SJCRH30 (cell line): ENCODE measurements around the gene YAP1. TPM values are rescaled to one million over a fixed set of nuclear protein-coding genes. Genes with fewer than 3 reads are reported as not detected.

Experiments
- DNase-seq, 2 experiments: peaks; one replicate each; pipeline ENCODE4 v3.0.0-alpha.2; 2015 to 2020
- H3K27ac ChIP-seq: fragments of 250-450 bp; sonication (Bioruptor Pico); 2 replicates; pipeline ENCODE4 v1.5.1; 2020; ENCODE audit warnings: mild to moderate bottlenecking, moderate library complexity
- H3K27me3 ChIP-seq: fragments of 250-450 bp; sonication (Bioruptor Pico); 2 replicates; pipeline ENCODE4 v1.5.1; 2020; ENCODE audit warnings: mild to moderate bottlenecking, moderate library complexity
- H3K36me3 ChIP-seq: fragments of 250-450 bp; sonication (Bioruptor Pico); 2 replicates; pipeline ENCODE4 v1.5.1; 2020; ENCODE audit warnings: mild to moderate bottlenecking, moderate library complexity
- H3K4me1 ChIP-seq: fragments of 250-450 bp; sonication (Bioruptor Pico); 2 replicates; pipeline ENCODE4 v1.5.1; 2020; ENCODE audit warnings: mild to moderate bottlenecking, moderate library complexity
- H3K4me3 ChIP-seq: fragments of 250-450 bp; sonication (Bioruptor Pico); 2 replicates; pipeline ENCODE4 v1.5.1; 2020; ENCODE audit warnings: mild to moderate bottlenecking, moderate library complexity
- H3K9me3 ChIP-seq: fragments of 250-450 bp; sonication (Bioruptor Pico); replicated peaks from 2 replicates; pipeline ENCODE4 v1.5.1; 2020; ENCODE audit warnings: mild to moderate bottlenecking, moderate library complexity
- total RNA-seq: library from RNA; depleted of rRNA; stranded (reverse); fragments of >200 nt; shearing (Covaris generic); gene quantifications from 2 replicates; pipeline ENCODE4 v1.2.3, GENCODE V29; 2014

Gene YAP1
- total RNA-seq, 1 experiment from 2014 or later = 42.7 TPM

GRCh38 chr11:102138670-102139069, 28.4 kb downstream of the YAP1 start:
- no peaks in the 10 kb centered on the region for H3K27me3 ChIP-seq
- H3K9me3 ChIP-seq = no peaks in the 10 kb centered on the region
- no peak overlapping the region for H3K27ac ChIP-seq
- H3K36me3 ChIP-seq = no peaks in the 10 kb centered on the region
- H3K4me3 ChIP-seq = no peak overlapping the region
- H3K4me1 ChIP-seq = no peaks in the 10 kb centered on the region
- no peak for DNase-seq

GRCh38 chr11:102139081-102139498, 28.8 kb downstream of the YAP1 start:
- no peak for DNase-seq
- no peaks in the 10 kb centered on the region for H3K27me3 ChIP-seq
- no peaks in the 10 kb centered on the region for H3K36me3 ChIP-seq
- H3K9me3 ChIP-seq = no peaks in the 10 kb centered on the region
- no peak overlapping the region for H3K27ac ChIP-seq
- no peak overlapping the region for H3K4me3 ChIP-seq
- no peaks in the 10 kb centered on the region for H3K4me1 ChIP-seq

- no peak overlapping the region for H3K27ac ChIP-seq
- H3K27me3 ChIP-seq = no peaks in the 10 kb centered on the region
- no peak overlapping the region for H3K4me3 ChIP-seq
- DNase-seq = no peak
- peaks cover 11% of the 10 kb centered on the region for H3K4me1 ChIP-seq
- no peaks in the 10 kb centered on the region for H3K9me3 ChIP-seq
- H3K36me3 ChIP-seq = no peaks in the 10 kb centered on the region
Measured at GRCh38 chr11:102142333-102142732, 32.1 kb downstream of the YAP1 start.

- peaks cover 11% of the 10 kb centered on the region for H3K4me1 ChIP-seq
- no peak for DNase-seq
- H3K36me3 ChIP-seq = no peaks in the 10 kb centered on the region
- H3K9me3 ChIP-seq = no peaks in the 10 kb centered on the region
- no peak overlapping the region for H3K4me3 ChIP-seq
- no peak overlapping the region for H3K27ac ChIP-seq
- H3K27me3 ChIP-seq = no peaks in the 10 kb centered on the region
Measured at GRCh38 chr11:102143867-102144266, 33.6 kb downstream of the YAP1 start.

- H3K36me3 ChIP-seq = no peaks in the 10 kb centered on the region
- H3K4me3 ChIP-seq = no peak overlapping the region
- no peaks in the 10 kb centered on the region for H3K27me3 ChIP-seq
- peak; percentile 8 to 46 for DNase-seq
- no peak overlapping the region; the same call in 1 of the 2 replicates for H3K27ac ChIP-seq
- no peaks in the 10 kb centered on the region for H3K9me3 ChIP-seq
- peaks cover 11% of the 10 kb centered on the region for H3K4me1 ChIP-seq
Measured at GRCh38 chr11:102144357-102145355, 34.4 kb downstream of the YAP1 start.

- H3K4me1 ChIP-seq = peaks cover 11% of the 10 kb centered on the region
- H3K27ac ChIP-seq = no peak overlapping the region
- no peak for DNase-seq
- H3K4me3 ChIP-seq = no peak overlapping the region
- no peaks in the 10 kb centered on the region for H3K36me3 ChIP-seq
- no peaks in the 10 kb centered on the region for H3K9me3 ChIP-seq
- no peaks in the 10 kb centered on the region for H3K27me3 ChIP-seq
Measured at GRCh38 chr11:102147015-102147414, 36.8 kb downstream of the YAP1 start.

- no peak overlapping the region for H3K4me3 ChIP-seq
- H3K36me3 ChIP-seq = no peaks in the 10 kb centered on the region
- no peaks in the 10 kb centered on the region for H3K9me3 ChIP-seq
- no peaks in the 10 kb centered on the region for H3K27me3 ChIP-seq
- DNase-seq = no peak
- no peak overlapping the region for H3K27ac ChIP-seq
- peaks cover 11% of the 10 kb centered on the region for H3K4me1 ChIP-seq
Measured at GRCh38 chr11:102147632-102148031, 37.4 kb downstream of the YAP1 start.

- no peak overlapping the region for H3K4me3 ChIP-seq
- no peaks in the 10 kb centered on the region for H3K36me3 ChIP-seq
- H3K27me3 ChIP-seq = no peaks in the 10 kb centered on the region
- H3K9me3 ChIP-seq = no peaks in the 10 kb centered on the region
- H3K27ac ChIP-seq = no peak overlapping the region
- DNase-seq = no peak
- H3K4me1 ChIP-seq = peaks cover 11% of the 10 kb centered on the region
Measured at GRCh38 chr11:102148059-102148458, 37.8 kb downstream of the YAP1 start.

GRCh38 chr11:102151784-102152525, 41.7 kb downstream of the YAP1 start:
- DNase-seq = no peak
- H3K27me3 ChIP-seq = no peaks in the 10 kb centered on the region
- H3K36me3 ChIP-seq = no peaks in the 10 kb centered on the region
- peaks cover 2% of the 10 kb centered on the region; the same call in 1 of the 2 replicates for H3K4me1 ChIP-seq
- H3K27ac ChIP-seq = no peak overlapping the region
- no peaks in the 10 kb centered on the region for H3K9me3 ChIP-seq
- no peak overlapping the region for H3K4me3 ChIP-seq

- Histone ChIP-seq H3K27ac (no peak overlapping the region), H3K36me3 (no peaks in the 10 kb centered on the region), H3K4me3 (no peak overlapping the region), H3K27me3 (no peaks in the 10 kb centered on the region), H3K4me1 (peaks cover 11% of the 10 kb centered on the region), H3K9me3 (no peaks in the 10 kb centered on the region)
- DNase-seq = no peak
Measured at GRCh38 chr11:102153082-102153481, 42.8 kb downstream of the YAP1 start.

- Histone ChIP-seq H3K4me3 (no peak overlapping the region), H3K27ac (no peak overlapping the region), H3K9me3 (no peaks in the 10 kb centered on the region), H3K27me3 (no peaks in the 10 kb centered on the region), H3K4me1 (peaks cover 15% of the 10 kb centered on the region), H3K36me3 (no peaks in the 10 kb centered on the region)
- DNase-seq = no peak
Measured at GRCh38 chr11:102154806-102155205, 44.6 kb downstream of the YAP1 start.

GRCh38 chr11:102155676-102156075, 45.4 kb downstream of the YAP1 start:
- H3K4me1 ChIP-seq = peaks cover 15% of the 10 kb centered on the region
- H3K9me3 ChIP-seq = no peaks in the 10 kb centered on the region
- H3K27me3 ChIP-seq = no peaks in the 10 kb centered on the region
- H3K4me3 ChIP-seq = no peak overlapping the region
- no peaks in the 10 kb centered on the region for H3K36me3 ChIP-seq
- H3K27ac ChIP-seq = no peak overlapping the region
- DNase-seq = peak in 1 of 2 experiments; percentile 6

GRCh38 chr11:102157219-102157618, 47.0 kb downstream of the YAP1 start:
- DNase-seq = peak; percentile 14 to 64
- H3K36me3 ChIP-seq = no peaks in the 10 kb centered on the region
- H3K4me1 ChIP-seq = peaks cover 15% of the 10 kb centered on the region
- H3K4me3 ChIP-seq = no peak overlapping the region
- no peak overlapping the region for H3K27ac ChIP-seq
- no peaks in the 10 kb centered on the region for H3K27me3 ChIP-seq
- H3K9me3 ChIP-seq = no peaks in the 10 kb centered on the region

- Histone ChIP-seq H3K9me3 (no peaks in the 10 kb centered on the region), H3K36me3 (no peaks in the 10 kb centered on the region), H3K4me1 (peaks cover 15% of the 10 kb centered on the region), H3K27ac (no peak overlapping the region), H3K4me3 (no peak overlapping the region), H3K27me3 (no peaks in the 10 kb centered on the region)
- no peak for DNase-seq
Measured at GRCh38 chr11:102158164-102158735, 48.0 kb downstream of the YAP1 start.

- Histone ChIP-seq H3K4me1 (peaks cover 2% of the 10 kb centered on the region; the same call in 1 of the 2 replicates), H3K9me3 (no peaks in the 10 kb centered on the region), H3K27me3 (no peaks in the 10 kb centered on the region), H3K36me3 (no peaks in the 10 kb centered on the region), H3K4me3 (no peak overlapping the region), H3K27ac (no peak overlapping the region)
- DNase-seq = no peak
Measured at GRCh38 chr11:102163368-102163767, 53.1 kb downstream of the YAP1 start.
